HG03354 (cell line): Measurements from ENCODE around the gene PALLD.

Experiments
- ATAC-seq: cut with Tn5 transposase; IDR thresholded peaks from one replicate; pipeline ENCODE4 v1.9.1; 2021; ENCODE audit warnings: mild to moderate bottlenecking; ENCODE audit not compliant: unreplicated experiment, poor library complexity, severe bottlenecking

PALLD gene

DNA sequence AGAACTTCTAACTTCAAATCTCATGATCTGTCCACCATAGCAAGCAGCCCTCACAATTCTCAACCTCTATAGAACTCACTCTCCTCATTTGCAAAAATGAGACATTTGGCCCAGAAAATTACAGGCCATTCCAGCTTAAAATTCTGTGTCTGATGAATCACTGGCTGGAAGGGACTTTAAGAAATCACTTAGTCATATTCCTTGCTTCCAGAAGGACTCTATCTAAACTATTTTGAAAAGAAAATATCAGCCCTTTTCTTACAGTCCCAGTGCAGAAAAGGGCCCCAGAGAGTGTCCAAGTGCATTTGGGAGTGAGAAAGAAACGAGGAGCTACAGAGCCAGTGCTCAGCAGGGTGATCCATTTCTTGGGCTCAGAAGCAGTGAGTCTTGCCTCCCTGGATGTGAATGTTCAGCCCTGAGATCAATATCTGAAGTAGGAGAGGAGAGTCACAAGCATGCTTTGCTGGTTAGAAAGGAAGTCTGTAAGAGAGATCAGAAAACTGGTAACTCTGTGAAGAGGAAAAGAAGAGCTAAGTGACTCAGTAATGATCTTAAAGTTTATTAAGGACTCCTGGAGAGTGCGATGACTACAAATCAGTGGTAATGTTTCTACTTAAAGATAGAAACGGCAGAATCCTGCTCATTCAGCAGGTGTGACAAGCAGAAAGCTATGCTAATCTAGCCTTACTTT lies 139.8 kb downstream of the PALLD start:
- no peak for ATAC-seq

DNA sequence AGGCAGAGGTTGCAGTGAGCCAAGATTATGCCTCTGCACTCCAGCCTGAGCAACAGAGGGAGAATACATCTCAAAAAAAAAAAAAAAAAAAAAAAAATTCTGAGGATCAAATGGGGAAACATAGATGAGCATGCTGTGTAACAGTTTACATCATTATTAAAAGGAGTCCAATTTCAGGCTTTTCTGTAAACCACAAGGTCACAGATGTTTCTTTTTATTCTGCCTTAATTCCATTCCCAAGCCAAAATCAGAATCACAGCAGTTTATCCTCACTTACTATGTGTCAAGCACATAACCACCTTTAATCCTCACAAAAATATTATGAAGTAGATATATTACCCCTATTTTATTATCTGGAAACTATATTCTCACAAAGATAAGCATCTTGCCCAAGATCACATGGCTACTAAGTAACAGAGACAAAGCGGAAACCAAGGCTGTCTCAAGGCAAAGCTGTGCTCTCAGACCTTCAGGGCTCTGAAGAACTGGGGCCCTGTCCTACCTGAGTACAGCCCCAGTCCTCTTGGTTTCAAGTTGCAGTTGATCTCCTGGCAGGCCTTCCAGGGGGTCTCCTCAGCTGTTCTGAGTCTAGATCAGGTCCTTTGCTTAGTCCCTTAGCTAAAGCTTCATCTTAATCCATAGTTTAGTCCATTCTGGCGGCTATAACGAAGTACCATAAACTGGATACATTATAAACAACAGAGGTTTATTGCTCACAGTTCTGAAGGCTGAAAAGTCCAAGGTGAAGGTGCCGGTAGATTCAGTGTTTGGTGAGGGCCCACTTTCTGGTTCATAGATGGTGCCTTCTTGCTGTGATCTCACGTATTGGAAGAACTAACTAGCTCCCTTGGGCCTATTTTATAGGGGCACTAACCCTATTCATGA lies 141.3 kb downstream of the PALLD start:
- ATAC-seq = no peak

DNA sequence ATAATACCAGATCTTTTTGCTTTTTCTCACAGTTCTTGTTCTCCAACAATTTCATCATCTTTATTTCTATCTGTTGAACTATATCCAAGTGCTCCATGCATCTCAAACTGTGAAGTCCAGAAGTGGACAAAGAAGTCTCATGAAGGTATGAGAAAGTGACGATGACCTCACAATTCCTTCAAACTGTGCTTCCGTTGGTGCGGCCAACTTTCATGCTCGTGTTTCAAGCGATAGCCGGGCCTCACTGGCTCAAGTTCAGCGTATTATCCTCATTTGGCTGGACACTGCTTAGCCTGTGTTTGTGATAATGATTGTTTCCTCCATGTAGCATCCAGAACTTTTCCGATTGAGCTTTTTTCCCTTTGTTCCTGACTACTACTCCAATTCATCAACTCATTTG lies 143.1 kb downstream of the PALLD start:
- ATAC-seq = no peak

DNA sequence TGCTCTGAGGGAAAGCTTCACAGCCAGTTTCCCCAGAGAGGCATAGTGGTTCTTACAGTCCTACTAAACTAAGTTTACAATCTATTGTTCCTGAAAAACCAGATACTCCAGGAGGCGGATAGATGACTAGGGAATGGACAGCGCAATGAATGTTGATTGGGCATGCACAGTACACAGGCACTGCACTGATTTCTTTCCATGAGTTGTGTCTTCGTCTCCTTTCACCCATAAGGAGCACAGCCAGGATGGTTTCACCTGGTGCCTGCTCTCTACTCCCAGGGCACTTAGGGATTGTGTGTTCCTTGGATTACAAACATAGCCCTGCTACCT lies 144.9 kb downstream of the PALLD start:
- ATAC-seq = no peak

DNA sequence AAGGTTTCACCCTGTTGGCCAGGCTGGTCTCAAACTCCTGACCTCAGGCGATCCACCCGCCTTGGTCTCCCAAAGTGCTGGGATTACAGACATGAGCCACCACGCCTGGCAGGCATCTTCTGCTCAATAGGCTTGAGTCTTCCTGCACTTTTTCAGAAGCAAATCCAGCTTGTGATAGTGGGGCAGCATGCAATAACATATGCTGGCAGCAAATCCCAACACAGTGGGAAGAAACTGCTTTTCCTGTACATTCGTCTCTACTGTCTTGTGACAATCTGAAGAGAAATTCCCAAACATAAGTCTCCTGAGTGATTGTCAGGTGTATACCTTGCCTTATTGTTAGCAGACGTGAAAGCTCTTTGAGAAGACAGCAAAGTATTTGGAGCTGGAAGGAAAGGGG lies 145.7 kb downstream of the PALLD start:
- no peak for ATAC-seq

DNA sequence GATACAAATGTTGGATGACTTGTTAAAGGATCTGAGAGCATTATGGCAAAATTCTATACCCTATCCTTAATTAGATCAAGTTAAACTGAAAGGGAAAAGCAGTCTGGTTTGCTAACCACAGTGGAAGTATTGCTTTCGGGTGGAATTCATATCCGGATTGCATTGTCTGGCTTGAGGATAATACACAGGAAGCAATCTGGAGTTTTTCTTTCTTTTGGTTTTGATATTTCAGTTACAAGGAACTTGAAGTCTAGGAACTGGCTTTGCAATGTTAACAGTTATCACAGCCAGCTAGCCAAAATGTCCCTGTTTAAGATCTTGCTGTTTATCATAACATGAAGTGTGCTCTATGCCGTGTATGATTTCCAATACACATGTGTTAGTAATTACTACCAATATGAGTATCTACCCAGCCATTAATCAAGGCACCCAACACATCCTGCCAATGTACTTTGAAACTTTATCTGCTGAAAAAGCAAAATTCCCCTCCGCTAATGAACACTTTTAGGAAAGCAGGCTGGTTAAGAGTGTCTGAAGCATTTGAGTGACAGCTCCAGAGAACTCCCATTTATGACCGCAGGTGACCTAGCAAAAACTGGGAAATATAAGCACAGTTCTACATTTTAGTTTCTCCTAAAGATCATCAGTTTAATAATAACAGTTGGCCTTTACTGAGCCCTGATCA lies 146.4 kb downstream of the PALLD start:
- no peak for ATAC-seq

DNA sequence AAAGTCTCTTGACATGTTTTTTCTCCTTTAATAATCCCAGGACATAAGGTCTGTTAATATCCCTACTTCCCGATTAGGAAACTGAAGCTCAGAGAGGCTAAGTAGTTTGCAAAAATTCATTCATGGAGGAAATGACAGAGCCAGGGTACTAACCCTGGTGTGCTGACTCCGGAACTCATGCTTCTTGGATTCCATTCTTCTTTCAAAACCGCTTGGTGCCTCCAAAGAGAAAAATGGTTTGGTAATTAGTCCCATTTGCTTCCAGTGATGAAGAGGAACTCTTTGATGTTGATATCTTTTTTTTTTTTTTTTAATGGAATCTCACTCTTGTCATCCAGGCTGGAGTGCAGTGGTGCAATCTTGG lies 146.9 kb downstream of the PALLD start:
- ATAC-seq = no peak

DNA sequence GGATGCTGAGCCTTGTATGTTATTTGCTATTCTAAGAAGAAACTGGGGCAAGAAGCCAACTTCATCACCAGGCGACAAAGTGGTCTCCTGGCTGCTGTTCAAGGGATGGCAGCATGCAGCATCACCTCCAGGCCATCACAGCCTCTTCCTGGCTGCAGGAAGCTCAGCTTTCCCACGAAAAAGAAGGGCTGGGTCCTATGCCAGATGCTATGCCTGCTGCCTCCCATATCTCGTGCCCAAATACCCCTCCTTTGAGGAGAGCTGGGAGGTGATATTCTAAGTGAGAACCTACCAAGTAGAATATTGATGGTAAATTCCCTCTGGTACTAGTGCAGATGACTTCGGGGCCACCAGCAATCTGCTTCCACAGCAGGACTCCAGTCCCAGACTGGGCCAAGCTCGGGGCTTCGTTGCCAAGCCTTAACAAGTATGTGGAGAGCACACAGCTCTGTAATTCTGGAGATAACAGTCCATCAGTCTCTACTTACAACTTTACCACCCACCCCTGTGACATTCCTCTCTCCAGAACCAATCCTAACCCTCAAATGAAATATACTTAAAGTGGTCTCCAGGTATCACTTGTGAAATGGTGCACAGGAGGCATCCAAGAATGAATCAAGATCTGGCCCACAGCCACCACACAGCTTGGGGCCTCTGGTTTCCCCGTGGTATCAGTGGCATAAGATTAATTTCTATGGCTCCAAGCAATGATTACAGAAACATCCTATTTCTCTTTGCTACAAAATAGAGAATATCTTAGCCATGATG lies 149.3 kb downstream of the PALLD start:
- ATAC-seq = no peak

DNA sequence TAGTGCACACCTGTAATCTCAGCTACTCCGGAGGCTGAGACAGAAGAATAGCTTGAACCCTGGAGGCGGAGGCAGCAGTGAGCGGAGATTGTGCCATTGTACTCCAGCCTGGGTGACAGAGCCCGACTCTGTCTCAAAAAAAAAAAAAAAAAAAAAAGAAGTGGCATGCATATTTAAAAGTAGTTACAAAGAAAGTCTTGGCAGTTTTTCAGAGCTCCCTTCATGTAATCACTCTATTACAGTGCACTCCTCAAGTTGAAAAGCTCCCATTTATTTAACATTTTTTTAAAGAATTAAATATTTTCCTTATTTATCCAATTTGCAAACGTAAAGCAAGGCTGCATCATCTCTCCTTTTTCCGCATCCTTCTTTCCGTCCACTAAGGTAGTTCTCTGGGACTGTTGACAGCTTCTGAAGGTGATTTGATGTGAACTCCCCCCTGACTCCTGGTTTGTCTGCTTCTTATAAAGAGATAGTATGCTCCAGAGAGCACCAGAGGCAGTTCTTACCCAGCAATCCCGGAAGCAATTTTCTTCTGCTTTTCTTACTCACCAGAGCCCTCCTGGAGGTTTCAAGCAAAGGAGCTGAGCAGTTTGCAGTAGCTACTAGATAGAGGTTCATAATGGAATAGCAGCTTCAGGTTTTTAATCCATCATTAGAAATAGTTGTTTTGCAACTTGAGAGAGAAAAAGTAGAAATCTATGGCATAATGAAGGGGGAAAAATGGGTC lies 151.0 kb downstream of the PALLD start:
- no peak for ATAC-seq

DNA sequence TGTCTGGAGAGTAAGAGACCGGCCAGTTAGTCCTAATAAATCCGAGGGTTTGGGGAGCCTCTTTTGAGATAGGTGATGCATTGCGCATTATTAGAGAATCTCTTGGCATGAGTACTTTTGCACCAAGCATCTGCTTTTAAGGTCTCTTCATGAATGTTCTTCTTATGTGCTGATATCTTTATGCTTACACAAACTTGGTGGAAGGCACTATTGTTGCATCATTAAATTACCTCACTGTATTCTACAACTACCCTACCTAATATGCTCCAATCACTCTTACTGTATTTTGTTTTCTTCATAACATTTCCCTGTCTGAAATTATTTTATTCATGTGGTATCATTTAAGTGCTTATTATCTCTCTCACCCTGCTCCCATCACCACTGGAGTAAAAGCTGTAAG lies 151.6 kb downstream of the PALLD start:
- no peak for ATAC-seq

DNA sequence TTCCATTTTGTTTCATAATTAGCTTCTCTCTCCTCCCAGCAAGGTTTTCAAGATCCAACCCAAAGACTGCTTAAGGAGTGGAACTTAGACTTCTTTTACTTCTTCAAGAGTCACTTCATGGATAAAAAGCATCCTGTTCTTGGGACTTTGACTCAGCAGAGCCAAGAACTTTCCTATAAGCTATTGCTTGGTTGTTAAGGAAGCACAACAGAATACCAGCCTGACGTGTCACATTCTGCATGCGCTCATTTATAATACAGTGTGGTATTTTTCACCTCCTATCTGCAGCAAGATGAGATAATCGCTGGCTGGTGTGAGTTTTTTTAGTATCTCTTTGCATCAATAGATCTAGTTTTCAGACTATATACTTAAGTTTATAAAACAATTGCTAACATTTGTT lies 152.1 kb downstream of the PALLD start:
- no peak for ATAC-seq

DNA sequence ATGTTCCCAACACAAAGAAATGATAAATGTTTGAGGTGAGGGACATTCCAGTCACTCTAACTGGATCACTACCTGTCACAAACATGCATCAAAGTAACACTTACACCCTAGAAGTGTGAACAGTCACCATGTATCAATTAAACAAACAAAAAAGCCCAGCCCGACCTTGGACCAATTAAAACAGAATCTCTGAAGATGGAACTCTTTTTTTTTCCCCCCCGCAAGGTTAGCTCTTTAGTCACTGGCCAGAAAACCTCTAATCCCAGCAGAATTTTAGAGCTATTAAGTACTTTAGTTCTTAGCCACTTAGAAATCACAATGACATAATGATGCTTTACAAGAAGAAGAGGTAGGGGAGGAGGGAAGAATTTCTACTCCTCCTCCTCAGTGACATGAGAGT lies 154.5 kb downstream of the PALLD start:
- no peak for ATAC-seq

DNA sequence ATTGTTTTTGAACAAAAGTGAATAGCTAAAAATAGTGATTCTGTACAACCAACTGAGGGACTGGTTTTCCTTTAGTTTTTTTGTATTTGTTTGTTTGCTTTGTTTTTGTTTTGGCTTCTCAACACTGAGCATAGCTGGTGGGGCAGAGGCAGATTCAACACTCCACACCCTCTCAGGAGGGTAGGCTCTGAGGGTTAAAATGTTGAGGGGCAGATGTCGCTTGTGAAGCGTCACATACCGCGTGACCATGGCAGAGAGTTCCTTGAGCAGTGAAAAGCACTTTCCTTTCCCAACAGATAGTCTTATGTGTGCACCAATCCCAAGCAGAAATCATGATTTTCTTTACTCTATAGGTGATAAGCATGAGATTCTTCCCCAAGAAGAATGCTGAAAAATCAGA lies 155.0 kb downstream of the PALLD start:
- ATAC-seq = no peak

DNA sequence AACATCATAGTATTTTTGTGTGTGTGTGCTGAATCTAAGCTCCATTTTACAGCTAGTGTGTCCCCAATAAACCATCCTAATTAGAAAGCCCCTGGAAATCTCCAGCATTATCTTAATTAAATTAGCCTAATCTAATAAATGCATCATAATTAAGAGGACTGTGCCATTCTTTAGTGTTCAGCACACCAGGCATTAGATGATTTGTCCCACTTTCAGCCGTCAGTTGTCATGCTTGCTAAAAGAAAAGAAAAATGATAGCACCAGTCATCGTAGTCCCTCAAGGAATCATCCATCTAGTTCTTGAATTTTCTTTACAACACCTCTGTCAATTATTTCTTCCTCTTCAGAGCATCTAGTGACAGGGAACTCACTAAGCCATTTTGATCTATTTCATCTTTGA lies 155.9 kb downstream of the PALLD start:
- ATAC-seq = no peak

DNA sequence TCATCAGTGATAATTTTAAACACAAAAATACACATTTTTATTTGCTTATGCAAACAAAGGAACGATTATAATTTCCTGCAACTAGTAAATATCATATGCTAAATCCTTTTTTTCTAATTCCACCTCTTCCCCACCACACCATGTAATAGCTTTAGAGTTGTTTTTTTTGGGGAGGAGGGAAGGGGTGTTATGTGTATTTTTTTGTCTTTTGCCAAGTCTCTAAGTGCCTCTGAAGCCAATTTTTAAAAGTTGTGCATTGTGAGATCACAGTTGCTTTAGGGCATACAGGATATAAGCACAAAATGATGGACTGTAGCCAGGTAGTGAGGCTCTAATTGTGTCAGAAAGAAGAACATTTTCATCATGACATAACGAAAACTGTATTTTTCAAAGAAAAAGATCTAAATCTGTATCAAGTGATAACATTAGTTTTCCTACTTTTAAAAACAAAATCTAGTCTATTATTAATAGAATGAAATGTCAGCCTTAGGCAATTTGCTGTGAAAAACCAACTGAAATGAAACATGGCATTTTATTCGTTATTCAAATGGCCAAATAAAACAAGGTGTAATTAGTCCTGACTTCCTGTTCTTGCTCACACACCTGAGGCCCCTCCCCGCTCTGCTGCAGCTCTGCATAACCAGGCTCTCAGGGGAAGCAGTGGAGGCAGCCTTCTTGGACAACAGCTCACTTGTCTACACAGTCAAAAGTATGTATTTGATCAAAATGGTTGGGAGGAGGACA lies 157.4 kb downstream of the PALLD start:
- no peak for ATAC-seq

DNA sequence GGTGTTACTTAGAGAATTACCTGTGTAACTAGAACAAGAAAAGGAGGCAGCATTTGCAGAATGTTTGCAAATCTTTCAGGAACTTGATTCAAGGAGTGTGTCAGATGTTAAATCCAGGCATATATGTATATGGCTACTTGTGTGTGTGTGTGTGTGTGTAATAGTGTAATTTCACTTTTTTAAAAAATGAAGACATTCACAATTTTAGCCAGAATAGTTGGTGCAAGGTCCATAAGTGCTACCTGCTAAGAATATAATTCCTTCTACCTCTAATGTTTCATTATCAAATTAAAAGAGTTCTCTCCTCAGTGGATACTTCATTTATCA lies 158.0 kb downstream of the PALLD start:
- no peak for ATAC-seq

DNA sequence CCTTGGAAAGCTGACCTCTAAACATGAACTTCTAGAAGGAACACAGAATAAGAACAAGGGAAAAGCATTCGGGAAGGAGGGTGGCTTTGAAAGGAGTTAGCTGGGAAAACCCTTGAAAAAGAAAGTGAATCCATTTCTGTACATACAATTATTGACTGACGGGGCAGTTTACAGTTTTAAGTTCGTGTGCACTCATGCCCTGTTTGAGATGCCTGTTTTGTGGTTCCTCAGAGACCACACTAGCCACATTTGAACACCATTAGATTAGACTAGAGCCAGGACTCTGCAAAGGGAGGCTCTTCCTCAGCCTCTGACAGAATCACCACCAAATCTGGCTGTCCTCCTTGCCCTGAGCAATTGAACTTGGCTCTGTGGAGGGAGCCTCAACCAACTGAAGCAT lies 158.3 kb downstream of the PALLD start:
- ATAC-seq = no peak

DNA sequence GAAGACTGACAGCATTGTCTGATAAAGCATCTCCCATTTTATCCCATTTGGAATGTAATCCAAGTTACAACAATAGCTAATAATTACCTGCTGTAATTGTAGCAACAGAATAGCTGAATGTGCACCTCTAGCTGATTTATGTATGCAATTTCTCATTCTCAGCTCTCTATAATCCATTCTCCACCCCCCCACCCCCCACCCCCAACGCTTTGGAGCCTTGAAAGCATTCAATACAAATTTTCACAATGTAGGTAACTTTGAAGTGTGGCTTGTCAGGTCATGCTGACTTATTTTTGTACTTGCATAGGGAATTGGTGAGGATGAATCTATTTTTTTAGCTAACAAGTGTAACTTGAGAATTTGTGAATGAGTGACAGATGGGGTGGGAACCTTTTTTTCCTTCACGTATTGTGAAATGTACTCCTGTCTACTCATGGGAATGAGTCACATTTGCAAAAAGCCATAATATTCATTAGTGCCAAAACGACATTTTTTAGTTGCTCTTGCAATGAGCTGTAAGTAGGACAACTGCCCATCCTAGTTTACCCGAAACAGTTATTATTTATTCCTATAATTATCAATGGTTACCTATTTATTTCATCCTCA lies 159.3 kb downstream of the PALLD start:
- no peak for ATAC-seq
